CD4-positive, alpha-beta T cell treated with Interleukin-10 for 1 hour (primary cell): ENCODE measurements around the gene GLDC.
"Not testable (repeated sequence)": the region's sequence is repeated elsewhere in the genome, so short reads cannot be mapped to it uniquely, and the experiment has no call there.

ENCODE experiments used
- DNase-seq: peaks from one replicate; pipeline ENCODE4 v3.0.0-alpha.2; 2020

The GLDC gene

GRCh38 chr9:6645355-6646292 lies at the start of gene GLDC:
TSS of gene GLDC (minus strand) at chr9:6645729. CDS start at chr9:6645499, 230 bp downstream.
- DNase-seq = peak; percentile 47

DNA sequence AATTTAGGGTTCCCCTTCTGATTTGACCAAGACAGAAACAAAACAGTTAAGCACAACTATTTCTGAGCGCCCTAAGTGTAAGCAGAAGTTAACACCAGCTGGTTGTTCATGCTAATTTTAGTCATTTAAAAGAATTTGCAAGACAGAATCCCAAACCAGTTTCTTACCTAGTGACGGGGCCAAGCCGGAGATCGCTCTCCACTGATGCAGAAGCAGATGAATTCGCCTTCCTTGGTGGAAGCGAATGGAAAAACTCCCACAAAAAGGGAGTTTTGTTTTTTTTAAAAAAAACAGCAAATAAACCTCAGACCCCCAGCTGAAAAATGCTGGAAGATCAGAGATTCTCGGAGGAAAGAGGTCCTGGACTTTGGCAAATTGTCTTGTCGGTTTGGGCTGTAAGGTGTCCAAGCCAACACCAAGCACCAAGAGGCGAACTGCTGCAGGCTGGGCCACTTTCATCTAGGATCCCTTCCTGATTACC lies 47.4 kb upstream of the GLDC start:
- no peak for DNase-seq

DNA sequence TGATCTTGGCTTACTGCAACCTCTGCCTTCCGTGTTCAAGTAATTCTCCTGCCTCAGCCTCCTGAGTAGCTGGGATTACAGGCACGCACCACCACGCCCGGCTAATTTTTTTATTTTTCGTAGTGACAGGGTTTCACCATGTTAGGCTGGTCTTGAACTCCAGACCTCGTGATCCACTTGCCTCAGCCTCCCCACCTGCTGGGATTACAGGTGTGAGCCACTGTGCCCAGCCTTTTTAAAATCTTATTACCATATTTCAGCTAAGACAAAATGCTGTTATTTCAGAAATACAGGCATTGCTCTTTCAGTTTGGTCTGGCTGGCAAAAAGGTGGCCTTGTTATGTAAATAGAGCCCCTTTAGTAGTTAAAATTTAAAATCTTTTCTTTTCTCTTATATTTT lies 46.9 kb upstream of the GLDC start:
- DNase-seq = no peak

DNA sequence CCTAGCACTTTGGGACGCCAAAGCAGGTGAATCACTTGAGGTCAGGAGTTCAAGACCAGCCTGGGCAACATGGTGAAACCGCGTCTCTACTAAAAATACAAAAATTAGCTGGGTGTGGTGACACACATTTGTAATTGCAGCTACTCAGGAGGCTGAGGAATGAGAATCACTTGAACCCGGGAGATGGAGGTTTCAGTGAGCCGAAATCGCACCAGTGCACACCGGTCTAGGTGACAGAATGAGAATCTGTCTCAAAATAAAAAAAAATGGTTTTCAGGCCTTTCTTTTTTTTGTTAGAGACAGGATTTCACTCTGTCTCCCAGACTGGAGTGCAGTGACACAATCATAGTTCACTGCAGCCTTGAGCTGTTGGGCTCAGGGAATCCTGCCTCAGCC lies 45.1 kb upstream of the GLDC start:
- DNase-seq = not testable (repeated sequence)

DNA sequence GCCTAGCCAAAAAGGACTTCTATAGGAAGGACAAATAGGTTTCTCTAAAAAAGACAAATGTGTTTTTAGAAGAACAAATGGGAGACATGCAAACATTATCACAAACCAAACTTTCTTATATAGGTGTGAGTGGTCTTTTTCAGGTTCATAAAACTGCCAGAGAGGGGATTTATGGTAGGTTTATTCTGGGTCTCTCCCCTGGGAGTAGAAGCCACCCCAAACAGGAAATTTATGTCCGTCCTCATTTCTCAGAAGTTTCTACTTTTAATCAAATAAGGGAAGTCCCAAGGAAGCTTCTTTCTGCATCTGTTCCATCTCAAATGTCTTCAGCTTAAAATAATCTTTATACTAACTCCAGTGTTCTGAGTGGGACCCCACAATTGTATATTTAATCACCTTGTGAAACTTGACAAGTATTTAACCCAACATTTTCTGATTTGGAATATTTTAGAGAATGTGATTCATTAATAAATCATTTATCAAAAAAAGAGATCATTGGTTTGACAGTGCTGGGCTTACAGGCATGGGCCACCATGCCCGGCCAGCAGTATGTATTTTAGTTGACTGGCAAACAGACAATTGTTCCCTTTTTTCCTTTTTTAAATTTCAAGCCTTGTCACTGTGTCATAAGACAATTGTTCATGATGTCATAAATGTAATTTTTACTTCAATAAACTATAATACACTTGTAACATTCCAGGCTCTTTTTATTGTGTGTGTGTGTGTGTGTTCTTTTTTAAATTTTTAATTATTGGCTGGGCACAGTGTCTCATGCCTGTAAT lies 44.6 kb upstream of the GLDC start:
- DNase-seq = no peak

DNA sequence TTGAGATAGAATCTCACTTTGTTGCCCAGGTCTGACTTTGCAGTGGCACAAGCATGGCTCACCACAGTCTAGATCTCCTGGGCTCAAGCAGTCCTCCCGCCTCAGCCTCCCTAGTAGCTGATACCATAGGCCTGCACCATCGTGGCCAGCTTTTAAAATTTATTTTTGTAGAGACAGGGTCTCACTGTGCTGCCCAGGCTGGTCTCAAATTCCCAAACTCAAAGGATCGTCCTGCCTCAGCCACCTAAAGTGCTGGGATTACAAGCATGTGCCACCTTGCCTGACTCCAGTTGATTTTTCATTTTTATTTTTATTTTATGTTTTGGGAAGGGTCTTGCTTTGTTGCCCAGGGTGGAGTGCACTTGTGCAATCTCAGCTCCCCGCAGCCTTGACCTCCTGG lies 41.7 kb upstream of the GLDC start:
- no peak for DNase-seq

DNA sequence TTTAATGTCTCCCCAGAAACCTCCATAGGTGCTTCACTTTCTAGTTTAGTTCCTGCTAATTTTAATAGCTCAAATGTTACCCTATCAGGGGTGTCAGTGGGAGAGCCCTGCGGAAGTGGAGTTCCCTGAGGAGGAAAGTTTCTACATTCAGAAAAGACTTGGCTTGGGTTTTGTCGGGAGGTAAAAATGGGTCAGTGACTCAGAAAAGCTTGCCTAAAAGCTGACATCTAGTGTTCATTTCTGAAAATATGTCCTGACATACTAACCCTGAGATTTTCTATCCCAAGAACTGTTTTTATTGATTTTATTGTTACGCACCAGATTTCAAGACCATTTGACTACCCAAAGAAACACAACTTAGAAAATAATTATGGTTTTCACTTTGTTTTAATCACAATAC lies 40.9 kb upstream of the GLDC start:
- no peak for DNase-seq

- no peak for DNase-seq
These were observed 36.5 kb upstream of the GLDC start for GRCh38 chr9:6681957-6682501.

DNA sequence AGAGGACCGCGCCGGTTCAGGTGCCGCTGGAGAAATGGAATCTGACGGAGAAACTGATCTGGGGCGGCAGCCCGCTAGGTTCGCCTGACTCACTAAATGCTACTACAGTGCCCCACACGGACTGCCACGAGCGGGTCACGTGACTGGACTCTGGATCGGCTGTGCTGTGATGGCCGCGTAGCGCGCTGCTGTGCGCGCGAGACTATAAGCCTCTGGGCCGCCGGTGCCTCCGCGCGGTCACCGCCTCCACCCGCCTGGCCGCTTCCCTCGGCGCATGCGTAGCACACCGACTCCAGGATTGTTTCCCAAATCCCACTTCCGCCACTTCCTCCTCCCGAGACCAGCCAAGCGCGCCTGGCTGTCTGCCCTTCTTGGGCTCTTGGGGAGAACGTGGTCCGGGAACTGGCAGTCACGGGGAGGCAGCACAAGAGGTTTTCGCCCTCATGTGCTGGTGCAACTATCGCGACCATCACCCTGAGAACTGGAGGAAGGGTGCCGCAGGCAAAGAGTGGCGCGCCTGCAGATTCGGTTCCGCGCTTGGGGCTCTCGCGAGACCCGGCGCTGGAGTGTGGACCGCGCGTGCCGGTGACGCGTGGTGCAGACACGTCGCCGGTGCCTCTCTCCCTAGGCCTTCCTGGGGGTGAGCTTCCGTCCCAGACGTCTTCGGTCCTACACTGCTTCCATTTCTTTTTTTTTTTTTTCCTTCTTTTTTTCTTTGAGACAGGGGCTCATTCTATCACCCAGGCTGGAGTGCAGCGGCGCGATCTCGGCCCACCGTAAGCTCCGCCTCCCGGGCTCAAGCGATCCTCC lies 35.8 kb upstream of the GLDC start:
- peak; percentile 93 for DNase-seq

- peak; percentile 69 for DNase-seq
These were observed 35.2 kb upstream of the GLDC start for GRCh38 chr9:6680797-6681146.

- DNase-seq = no peak
These were observed 32.3 kb upstream of the GLDC start for GRCh38 chr9:6677803-6678202.

GRCh38 chr9:6676254-6676921 lies 30.9 kb upstream of the GLDC start:
- no peak for DNase-seq

DNA sequence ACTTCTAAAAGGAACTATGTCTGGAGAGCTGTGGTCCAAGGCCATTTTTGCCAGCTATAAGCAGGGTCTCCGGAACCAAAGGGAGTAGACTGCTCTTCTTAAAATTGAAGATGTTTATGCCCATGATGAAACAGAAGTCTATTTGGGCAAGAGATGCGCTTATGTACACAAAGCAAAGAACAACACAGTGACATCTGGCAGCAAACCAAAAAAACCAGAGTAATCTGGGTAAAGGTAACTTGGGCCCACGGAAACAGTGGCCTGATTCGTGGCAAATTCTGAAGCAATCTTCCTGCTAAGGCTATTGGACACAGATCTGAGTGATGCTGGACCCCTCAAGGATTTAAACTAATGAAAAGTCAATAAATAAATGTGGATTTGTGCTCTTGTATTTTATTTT lies 29.7 kb upstream of the GLDC start:
- no peak for DNase-seq

DNA sequence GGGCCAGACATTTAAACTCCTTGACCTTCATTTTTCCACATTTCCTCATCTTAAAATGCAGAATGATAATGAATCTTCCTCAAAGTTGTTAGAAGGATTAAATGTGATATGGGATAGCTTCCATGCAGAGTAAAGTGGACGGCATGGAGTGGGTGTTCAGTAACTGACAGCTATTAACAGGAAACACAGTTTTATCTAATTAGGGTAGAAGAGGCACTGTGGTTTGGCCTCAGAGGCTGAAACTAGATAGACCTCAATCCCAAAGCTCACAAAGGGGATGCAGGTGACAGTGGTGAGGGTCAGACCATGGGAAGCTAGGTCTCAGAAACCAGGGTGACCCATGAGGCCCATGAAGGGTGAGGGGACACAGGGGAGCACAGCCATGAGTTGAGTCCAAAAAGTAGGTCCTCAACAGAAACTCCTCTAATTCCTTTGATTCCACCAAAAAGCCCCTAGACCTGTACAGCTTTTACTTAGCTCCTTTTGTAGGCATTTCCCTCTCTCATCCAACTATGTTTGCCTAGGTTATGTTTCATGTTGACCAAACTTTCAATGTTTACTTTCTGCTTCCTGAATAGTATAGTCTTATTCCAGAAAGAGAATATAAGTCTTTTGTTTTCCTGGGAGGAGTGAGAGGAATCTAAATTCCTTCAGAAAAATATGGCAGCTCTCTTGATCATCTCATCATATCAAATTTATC lies 27.9 kb upstream of the GLDC start:
- no peak for DNase-seq

DNA sequence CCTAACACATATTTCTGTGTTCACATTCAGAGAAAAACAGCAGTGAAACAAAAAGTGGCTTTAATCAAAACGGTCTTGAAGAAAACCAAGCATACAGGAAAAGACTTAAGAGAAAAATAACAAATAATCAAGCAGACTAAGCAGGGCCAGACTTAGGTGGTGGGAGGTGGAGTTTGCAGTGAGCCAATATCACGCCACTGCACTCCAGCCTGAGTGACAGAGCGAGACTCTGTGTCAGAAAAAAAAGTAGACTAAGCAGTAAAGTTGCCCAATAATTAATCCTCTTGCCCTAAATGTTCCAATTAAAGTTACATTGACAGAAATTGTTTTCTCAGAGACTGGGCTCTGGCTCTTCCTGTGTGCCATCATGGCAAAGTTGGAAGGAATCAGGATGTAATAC lies 26.6 kb upstream of the GLDC start:
- DNase-seq = no peak

GRCh38 chr9:6671416-6671815 lies 25.9 kb upstream of the GLDC start:
- no peak for DNase-seq

DNA sequence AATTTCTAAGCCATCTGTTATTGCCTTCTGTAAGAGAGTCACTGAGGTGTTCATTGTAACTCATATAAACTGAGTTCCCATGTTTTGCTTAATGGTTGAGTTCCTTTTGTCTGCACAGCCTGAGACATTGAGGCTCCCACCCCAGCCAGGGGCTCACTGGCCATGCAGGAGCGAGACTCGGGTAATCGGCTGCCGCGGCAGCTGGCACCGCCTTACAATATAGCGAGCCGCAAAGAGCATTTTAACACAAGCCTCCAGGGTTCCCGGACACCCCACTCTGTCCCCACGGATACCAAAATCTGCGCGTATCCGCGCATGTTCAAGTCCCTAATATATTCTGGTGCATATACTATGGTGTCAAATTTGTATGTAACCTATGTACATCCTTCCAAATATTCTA lies 24.4 kb upstream of the GLDC start:
- no peak for DNase-seq

DNA sequence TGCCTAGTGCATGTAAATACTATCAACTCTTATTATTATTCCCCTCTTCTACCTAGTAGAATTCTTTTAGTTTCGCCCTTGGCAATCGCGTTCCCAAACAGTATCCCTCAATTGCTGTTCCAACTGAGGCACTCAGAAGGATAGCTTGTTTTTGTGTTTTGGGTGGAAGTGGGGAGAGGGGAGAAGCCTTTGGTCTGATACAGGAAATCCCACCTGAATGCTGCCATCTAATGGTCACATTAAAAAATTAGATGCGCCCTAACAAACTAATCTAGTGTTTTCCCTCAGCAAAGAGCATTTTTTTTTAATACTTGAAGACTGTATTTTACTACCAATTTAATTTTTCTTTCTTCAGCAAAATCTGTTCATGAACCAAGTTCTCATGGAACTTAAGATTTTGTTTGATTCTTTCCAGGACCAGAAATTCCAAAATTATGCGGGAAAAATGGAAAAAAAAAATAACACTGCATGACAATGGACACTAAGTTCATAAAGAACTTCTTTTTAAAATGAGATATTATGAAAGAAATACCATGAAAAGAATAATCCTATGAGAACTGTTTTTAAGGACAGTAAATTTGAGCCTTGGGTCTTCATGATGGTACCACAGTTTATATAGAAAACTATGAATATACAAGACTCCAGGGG lies 22.2 kb upstream of the GLDC start:
- DNase-seq = peak; percentile 36

DNA sequence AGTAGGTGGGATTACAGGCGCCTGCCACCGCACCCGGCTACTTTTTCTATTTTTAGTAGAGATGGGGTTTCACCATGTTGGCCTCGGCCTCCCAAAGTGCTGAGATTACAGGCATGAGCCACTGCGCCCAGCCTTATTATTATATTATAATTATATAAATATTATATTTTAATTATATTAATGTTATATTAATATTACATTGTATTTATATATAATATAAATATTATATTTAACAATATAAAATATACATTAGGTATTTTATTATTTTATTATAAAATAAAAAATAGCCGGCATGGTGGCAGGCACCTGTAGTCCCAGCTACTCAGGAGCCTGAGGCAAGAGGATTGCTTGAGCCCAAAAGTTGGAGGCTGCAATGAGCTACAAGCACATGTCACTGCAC lies 21.6 kb upstream of the GLDC start:
- no peak for DNase-seq

- DNase-seq = no peak
These were observed 20.1 kb upstream of the GLDC start for GRCh38 chr9:6665628-6666027.

DNA sequence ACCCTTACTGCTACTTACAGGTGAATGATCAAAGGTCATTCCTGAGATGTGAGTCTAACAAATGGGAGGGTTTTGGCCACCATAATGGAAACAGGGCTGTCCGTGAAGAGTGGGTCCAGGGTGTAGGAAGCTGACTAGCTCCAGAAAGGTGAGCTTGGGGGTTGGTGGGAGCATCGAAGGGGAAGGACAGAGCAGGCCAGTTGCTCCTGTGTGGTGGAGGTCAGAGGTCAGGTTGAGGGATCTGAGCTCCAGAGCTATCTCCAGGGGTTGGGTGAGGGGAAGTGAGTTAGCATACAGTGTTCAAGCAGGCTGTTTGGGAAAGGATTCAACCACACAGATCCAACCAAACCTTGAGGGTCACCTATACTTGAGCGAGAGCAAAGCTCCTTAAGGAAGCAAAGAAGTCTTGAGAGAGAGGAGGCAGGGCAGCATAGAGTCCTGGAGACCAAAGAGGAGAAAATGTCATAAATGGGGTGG lies 18.7 kb upstream of the GLDC start:
- DNase-seq = no peak
